GM21717 (cell line): Measurements from ENCODE around the gene UNC5B.
"Not testable (repeated sequence)": the region's sequence is repeated elsewhere in the genome, so short reads cannot be mapped to it uniquely, and the experiment has no call there.

Experiments used
- ATAC-seq: cut with Tn5 transposase; IDR thresholded peaks from one replicate; pipeline ENCODE4 v1.9.1; 2021; ENCODE audit warnings: mild to moderate bottlenecking, moderate library complexity; ENCODE audit not compliant: unreplicated experiment

The UNC5B gene

DNA sequence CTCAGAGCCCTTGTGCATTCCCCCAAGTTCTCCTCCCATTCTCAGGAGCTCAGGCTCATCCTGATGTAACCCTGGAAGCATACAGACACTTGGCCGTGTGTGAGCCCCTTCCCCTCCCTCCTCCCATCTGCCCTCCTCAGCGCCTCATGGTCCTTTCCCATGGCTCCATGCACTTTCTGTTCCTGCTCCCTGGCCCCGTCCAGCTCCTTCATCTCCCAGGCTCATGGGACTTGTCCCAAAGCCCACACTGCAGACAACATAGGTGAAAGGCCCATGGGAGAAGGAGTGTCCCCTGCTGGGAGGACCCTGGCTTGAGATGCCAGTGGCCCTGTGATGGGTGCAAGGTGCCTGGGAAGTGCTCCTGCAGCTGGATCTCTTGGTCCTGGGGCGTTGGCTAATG, 82.5 kb downstream of the UNC5B start:
- ATAC-seq = no peak

DNA sequence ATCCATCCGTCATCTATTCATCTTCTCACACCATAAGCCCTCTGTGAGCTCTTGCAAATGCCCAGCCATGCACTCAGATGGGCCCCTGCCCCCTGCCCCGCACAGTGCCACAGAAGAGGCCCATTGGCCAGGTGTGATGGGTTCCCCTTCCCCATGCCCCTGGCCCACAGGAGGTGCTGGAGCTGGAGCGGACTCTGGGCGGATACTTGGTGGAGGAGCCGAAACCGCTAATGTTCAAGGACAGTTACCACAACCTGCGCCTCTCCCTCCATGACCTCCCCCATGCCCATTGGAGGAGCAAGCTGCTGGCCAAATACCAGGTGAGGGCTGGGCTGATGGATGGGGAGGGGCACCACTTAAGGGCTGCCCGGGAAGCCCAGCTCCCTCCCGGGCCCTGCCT, 83.3 kb downstream of the UNC5B start:
- no peak for ATAC-seq

DNA sequence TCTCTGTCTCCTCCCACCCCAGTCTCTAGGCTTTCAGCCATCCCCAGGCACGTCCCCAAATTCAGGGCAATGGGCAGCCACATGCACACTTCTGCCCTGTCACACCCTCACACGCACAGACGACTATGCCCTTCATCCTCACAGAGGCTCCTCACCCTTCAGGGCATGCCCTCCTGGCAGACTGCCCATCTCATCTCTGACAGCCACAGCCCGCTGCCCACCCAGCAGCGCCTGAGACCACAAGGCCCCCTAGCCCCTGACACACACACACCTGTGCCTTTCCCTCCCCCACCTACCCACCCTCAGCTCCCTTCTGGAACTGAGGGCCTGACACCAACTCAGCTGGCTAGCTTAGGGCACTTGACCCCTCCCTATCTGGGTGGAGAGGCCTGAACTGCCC, 83.7 kb downstream of the UNC5B start:
- ATAC-seq = no peak

DNA sequence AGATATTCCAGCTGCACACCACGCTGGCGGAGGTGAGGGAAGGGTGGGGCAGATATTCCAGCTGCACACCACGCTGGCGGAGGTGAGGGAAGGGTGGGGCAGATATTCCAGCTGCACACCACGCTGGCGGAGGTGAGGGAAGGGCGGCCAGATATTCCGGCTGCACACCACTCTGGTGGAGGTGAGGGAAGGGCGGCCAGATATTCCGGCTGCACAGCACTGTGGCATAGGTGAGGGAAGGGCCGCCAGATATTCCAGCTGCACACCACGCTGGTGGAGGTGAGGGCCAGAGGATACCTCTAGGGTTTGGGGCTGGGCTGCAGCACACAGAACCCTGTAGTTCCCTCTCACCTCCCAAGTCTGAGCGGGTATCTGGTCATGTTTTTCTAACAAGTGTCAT, 84.4 kb downstream of the UNC5B start:
- ATAC-seq = not testable (repeated sequence)

DNA sequence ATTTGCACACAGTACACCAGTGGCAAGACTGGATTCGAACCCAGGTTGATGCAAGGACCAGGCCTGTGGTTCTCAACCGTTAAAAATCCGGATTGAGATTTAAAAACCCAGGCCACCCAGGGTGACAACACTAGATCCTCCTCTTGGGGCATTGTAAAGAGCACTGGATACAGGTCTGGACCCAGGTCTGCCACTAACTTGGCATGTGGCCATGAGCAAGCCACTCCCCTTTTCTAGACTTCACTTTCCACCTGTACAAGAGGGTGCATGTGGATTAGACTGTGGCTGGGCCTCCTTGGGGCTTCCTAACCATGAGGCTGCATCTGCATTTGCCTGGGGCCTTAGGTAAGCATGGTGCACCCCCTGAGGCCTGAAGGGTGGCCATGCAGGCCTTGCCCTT, 85.0 kb downstream of the UNC5B start:
- no peak for ATAC-seq

DNA sequence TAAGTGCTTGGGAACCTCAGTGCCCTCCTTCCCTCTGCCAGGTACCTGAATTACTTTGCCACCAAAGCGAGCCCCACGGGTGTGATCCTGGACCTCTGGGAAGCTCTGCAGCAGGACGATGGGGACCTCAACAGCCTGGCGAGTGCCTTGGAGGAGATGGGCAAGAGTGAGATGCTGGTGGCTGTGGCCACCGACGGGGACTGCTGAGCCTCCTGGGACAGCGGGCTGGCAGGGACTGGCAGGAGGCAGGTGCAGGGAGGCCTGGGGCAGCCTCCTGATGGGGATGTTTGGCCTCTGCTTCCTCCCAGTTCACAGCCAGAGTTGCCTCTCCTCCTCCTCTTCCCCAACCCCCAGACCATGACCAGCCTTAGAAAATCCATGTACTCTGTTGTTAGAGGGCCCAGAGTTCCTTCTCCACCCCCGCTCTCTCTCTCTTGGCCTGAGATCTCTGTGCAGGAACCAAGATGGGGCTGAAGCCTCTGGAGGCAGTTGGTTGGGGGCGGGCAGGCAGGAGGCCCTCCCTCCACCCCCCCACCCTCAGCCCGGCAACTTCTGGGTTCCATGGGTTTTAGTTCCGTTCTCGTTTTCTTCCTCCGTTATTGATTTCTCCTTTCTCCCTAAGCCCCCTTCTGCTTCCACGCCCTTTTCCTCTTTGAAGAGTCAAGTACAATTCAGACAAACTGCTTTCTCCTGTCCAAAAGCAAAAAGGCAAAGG, 86.9 kb downstream of the UNC5B start:
- no peak for ATAC-seq

DNA sequence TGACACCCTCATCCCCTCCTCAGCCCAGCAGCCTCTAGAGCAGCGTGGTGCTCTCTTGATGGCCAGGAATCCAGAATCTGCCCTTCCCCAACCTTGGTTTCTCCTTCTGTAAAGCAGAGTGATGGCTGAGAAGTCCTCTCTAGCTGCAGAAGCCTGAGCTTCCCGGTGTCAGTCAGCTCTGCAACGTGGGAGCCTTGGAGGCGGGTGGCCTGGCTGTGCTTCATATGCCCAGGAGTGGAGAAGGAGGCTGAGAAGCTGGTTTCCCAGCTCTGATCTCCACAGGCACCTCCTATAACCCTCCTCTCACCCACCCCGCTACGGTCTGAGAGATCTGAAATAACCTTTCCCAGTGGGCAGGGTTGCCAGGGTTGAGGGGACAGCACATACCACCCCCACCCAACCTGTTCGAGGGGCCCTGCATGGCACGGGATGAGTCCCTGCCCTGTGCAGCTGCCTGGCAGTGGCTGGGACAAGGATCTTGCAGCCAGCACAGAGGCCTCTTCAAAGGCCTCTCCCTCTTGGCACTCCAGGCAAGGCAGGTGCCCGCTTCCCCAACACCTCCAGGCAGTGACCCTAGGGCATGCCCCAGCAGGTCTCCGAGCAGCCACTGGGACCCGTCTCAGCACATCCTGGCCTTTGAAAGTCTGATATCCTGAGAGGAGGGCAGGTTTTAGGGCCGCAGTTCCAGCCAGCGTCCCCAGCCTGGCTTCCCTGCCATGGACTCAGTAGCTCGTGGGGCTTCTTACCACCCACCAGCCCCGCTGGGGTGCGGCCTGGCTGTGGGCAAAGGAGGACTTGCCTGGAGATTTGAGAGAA, 88.4 kb downstream of the UNC5B start:
- ATAC-seq = no peak

DNA sequence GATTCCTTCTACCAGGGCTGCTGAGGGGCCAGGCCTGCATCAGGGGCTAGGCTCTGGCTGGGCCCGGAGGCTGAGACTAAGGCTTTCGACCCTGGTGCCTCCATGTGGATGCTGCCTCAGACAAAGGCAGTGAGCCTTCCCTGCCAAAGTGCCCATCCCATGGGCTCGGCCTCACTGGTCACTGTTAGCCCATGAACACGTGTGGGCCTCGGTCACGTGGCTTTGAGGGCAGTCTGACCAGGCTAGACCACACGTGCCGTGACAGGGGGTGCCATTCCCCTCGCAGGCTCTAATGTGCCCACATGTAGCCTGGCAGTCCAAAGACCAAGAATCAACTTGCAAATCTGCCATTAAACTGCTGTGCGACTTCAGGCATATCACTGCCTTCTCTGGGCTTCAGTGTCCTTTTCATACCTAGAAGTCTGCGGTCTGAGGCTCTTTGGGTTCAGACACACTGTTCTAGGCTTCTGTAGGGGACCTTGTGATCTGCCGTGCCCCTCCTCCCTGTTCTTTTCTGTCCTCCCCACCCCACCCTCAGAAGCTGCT, 89.1 kb downstream of the UNC5B start:
- no peak for ATAC-seq

DNA sequence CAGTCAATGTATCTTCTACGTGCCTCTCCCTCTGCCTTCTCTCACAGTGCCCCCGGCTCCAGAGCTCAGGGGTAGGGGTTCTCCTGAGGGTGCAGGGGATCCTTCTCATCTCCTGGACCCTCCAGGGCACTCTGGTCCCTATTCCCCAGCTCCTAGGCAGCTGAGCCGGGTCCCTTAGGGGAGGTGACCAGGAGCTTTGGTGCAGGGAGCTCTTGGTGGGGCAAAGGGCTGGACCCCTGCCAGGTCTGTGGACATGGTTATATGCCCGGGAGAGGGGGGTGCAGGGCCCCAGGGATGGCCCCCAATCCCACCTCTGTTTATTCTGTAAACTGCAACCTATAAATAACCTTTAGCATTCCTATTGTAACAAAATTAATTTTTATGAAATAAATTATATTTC, 90.1 kb downstream of the UNC5B start:
- ATAC-seq = no peak

DNA sequence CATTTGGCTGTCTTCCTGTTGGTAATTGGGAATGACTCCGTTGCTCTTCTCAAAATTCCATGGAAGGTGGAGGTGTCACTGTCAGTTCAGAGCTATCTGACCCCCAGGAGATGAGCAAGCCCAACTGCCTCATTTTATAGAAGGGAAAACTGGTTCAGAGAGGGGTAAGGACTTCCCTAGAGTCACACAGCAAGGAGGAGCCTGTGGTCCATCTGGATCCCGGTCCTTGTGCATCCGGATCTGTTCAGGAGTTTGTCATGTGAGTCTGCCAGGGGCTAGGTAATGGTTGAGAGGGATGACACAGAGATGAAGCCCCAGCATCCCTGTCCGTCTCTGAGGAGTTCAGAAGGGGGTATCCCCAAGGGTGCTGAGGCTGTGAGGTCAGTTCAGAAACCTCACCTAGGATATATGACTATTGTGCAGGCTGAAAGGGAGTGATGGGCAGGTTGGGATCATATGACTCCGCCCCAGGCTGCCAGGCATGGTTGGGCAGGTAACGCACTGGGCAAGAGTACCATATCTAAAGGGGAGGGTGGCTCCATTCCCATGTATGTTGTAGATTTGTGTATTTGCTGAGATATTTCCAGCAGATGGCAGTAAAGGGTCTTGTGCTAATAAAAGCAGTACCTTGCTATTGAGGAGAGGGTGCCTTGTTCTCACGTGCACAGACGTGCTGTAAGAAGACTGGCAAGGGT, 90.7 kb downstream of the UNC5B start:
- ATAC-seq = no peak

DNA sequence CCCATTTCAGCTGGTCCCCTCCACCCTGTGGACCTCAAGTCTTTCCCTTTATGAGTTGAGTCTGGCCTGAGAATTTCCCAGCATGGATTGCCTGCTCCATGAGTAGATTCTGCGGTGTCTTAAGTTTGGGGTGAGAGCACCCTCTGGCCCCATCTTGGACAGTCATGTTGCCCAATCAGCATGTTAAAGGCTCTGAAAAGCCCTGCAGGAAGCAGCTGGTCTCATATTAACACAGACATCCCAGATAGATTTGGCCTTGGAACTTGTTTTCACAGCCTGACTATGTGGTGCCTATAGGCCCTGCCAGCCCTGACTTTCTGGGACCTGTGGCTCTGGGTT, 91.2 kb downstream of the UNC5B start:
- no peak for ATAC-seq

DNA sequence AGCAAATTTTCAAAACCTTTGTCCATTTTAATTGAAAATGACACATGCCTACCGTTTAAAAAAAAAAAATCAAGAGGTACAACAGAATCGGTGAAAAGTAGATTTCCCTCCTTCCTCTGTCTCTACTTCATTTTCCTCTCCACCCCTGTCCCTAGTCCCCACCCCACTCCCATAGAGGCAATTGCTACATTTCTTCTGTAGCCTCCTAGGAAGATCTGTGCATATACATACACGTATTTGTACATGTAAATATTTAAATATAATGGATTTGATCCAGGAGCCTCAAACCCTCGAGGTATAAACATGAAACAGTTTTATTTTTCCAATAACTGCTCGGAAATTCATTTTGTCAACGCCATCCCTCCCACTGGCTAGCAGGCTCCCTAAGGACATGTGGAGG, 92.5 kb downstream of the UNC5B start:
- ATAC-seq = no peak

DNA sequence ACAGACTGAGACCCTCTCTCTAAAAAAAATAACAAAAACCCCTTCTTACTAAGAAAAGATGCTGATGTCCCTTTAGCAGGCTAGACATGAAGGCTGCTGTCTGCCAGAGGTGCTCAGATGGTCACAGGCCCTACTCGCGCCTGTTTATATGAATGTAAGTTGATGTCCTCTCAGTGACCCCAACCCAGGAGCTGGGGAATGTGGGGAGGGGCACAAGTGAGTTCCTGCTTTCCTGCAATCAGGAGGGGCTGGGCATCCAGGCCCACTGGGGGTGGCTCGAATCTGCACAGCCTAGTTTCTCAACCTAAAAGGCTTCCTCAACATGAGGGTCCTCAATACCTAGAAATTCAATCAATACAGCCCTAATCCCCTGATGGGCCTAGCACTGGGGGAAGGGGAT, 94.6 kb downstream of the UNC5B start:
- no peak for ATAC-seq

DNA sequence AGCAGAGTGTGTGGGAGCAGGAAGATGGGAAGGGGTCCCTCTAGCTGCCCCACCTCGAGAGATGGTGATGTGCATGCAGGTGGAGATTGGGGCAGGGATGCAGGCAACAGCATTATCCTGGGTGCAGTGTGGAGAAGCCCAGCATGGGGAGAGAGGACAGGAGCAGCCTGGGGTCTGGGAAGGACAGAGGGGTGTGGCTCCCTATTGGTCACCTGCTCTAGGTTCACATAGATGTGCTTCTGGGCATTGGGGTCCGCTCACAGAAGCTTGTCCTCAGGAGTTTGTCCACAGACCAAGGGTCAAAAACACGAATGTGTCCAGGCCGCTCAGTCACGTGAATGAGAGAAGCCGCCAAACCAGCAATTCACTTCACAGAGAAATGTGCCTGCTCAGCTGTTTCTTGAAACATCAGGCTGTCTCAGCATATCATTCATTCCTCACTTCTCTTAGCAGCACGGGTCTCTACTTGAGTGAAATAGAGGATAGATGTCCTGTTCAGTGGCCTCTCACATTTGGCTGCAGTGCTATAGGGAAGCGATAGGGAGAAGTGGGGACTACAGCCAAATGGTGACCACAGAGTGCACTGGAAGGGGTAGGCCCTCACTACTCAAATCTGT, 95.2 kb downstream of the UNC5B start:
- ATAC-seq = no peak

DNA sequence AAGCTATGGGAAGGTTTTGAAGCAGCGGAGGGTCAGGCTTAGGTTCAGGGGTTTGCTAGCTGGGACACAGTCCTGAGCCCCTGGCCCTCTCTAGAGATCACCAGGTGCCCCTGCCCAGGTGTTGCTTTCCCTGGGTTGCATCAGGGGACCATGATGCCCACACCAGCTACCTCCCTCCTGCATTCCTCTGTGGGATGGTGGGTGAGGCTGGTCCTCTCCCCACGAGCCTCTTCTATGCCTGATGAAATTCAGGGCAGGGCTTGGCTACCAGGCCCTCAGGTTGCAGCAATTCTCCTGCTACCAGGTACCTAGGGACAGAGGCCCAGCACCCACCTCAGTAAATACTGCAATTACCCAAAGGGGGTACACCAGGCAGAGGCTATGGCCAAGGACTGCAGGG, 95.9 kb downstream of the UNC5B start:
- ATAC-seq = no peak

DNA sequence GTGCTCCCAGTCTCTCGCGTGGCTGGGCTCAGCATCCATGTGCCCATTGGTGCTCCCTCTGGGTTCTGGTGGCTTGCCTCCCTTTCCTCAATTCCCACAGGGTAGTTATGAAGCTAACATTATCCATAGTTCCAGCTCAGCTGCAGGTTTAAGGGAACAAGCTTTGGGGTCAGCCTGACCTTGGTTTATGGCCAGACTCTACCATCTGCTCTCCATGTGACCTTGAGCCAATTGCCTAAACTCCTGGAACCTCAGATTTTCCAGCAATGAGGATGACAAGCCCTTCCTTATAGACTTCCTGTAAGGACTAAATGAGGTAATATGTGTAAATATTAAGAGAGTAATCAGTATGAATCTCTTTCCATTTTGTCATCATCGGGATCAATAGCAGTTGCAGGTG, 96.6 kb downstream of the UNC5B start:
- ATAC-seq = no peak

DNA sequence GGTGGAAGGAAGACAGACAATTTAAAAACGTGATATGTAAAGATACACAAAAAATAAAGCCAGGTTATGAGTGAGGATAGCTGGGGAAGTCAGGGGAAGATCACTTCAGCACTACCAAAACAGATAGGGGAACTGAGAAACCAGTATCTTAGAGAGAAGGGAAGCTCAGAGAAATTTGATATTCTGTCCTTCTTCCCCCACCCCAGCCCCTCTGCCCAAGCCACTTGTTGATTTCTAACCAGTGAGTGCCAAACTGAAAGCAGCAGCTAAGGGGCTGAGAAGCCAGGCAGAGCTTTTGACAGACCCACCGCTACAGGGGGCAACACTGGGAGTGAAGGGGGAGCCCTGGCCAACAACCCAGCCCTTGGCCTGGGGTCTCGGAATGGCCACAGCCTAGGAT, 97.5 kb downstream of the UNC5B start:
- ATAC-seq = no peak

DNA sequence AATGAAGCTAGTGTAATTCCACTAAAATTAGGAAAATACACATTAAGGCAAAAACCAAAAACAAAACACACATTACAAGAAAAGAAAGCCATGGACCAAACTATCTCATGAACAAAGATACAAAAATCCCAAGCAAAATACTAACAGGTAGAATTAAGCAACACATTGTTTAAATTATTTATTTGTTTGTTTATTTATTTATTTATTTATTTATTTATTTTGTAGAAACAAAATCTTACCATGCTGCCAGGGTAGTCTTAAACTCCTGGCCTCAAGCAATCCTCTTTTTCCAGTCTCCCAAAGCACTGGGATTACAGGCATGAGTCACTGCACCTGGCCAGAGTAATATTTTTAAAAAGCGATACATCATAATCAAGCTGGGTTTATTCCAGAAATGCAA, 99.8 kb downstream of the UNC5B start:
- ATAC-seq = no peak

DNA sequence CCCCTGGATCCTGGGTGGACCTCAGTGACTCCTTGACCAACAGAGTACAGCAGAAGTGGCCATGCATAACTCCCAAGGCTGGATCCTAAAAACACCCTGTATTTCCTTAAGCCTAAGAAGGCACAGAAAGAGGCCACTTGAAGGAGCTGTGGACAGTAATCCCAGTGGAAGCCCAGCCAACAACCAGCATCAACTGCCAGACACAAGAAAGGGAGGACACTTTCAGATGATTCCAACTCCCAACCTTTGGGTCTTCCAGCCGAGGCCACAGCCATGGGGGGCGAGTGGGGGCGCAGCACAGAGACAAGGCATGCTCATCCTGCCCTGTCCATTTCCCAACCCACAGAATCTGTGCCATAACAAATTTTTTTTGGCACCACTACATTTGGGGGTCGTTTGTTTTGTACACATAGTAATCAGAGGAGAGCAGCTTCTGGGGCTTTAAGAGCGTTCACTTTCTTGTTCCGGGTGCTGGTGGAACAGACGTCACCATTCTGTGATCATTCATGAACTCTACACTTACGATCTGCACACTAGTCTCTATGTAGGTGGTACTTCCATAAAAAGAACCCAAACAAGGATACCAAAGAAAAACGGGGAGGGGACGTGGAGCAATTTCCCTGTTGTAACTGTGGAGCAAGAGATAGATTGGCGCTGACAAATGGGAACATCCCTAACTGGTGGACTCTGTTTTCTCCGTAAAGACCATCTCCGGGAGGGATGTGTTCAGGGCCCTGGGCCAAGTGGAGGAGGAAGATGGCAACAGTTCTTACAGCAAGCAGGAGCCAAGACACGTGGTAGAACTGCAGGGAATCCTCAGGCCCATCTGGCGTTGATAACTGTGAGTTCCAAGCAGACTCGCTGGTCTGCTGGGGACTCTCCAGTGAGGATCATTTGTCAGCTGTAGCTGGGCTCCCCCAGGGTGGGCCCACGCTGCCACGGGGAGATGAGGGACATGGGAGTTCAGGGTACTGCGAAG, 100.7 kb downstream of the UNC5B start:
- ATAC-seq = no peak

DNA sequence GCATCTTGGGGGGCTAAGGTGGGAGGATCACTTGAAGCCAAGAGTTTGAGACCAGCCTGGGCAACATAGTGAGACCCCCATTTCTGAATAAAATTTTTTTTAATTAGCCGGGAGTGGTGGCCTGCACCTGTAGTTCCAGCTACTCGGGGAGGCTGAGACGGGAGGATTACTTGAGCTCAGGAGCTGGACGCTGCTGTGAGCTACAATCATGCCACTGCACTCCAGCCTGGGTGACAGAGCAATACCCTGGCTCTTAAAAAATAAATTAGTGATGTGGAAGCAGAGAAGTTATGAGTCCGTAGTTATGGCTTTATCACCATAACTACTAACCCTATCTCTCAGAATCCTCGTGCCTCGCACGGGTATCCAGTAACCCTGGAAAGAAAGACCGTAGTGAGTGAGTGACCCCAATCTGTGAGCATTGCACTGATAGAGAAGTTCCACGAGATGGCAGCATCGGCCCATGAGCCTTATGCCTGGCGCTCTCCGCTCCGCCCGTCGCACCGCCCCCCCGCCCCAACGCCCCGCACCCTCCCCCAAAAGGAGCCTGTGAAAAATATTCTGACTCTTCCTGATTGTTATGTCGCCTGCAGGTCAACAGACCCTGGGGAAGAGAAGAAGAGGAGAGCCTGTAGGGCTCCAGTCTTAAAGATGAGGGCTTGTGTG, 101.8 kb downstream of the UNC5B start:
- no peak for ATAC-seq
